ENCODE data around the gene GHRH.
A peak's percentile ranks its signal among the peaks of the same experiment; 100 is the strongest.

GHRH gene, protein sequence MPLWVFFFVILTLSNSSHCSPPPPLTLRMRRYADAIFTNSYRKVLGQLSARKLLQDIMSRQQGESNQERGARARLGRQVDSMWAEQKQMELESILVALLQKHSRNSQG

GRCh38 chr20:37261714-37262113 is at the start of gene GHRH:
Gene GHRH (minus strand): TSS chr20:37261814. CDS start chr20:37256889, 4,925 bp downstream.
- DNase-seq: no peak

- DNase-seq: no peak
These were observed 49.3 kb upstream of the GHRH start for GRCh38 chr20:37310951-37311350.

GRCh38 chr20:37309936-37310590 is 48.4 kb upstream of the GHRH start:
- no peak for DNase-seq

- no peak for DNase-seq
These were observed 47.7 kb upstream of the GHRH start for GRCh38 chr20:37309290-37309689.

DNA sequence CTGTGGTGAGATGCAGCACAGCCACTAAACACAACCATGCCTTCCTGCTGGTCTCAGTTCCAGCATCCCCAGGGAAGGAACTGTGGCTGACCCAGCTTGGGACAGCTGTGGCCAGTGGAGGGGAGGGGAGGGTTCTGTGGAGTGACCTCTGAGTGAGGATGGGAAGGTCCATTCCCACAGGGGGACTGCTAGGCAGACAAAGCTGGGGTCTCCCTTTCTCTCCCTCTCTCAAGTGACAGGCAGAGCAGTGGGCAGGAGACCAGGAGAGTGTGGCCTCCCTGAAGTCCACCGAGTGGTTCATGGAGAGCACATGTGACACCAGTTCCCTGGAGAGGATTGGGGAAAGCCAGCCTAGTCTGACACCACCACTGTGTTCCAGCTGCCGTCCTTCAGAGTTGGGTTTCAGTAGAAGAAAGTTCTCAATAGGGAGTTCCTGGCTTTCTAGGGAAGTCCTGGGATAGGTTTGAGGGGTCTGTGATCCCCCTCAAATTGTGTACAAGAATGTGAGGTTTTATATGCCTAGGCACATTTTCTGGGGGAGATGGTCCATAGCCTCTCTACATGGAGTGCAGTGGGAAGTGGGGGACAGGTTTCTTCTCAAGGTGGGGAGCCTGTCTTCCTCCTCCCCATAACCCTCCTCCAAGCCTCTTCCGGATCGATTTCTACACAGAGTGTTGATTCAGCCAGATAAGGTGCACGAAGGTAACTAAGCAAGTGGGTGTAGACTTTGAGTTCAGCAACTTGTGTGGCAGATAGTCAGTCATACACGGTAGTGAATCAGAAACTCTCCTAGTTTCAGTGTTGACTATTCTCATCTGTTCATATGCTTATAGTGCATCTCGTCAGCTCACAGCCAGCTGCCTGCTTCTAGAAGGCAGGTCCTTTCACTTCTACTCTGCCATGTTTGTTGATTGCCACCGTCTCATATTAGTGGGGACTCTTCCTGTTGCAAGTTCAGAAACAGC is 46.8 kb upstream of the GHRH start:
- DNase-seq: no peak

GRCh38 chr20:37305839-37306238 is 44.2 kb upstream of the GHRH start:
- DNase-seq: no peak

DNA sequence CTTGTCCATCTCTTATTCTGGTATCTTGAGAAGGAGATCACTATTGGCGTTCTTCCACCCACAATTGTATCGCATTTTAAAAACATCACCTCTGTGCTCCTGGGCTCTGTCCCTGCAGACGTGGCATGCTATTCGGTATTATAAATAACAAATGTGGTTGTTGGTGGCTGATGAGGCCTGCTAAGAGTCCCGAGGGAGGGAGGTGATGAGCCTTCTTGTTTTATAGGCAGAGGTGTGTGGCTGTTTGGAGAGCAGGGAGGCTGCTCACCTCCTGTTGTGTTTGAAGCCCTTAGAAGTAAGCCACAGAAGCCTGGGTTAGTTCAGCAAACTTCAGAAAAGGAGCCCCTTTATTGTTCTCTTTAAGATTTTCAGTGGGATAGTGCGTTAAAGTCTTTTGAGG is 43.5 kb upstream of the GHRH start:
- DNase-seq: no peak

DNA sequence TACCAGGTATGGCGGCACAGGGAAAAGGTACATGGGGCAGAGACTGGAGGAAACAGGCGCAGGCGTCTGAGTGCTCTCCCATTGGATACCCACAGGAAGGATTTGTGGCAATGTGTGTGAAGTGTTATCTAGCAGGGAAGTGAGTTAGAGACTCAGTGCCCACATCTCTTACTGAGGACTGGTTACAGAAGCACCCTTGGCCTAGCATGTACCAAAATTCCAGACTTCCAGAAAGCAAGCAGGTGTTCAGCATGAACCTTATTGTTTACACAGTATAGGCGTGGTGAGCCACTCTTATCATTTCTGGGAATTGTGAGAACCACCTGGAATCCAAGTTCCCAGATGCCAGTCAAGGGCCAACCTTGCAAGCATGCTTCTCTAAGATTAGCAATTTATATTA is 42.0 kb upstream of the GHRH start:
- no peak for DNase-seq

DNA sequence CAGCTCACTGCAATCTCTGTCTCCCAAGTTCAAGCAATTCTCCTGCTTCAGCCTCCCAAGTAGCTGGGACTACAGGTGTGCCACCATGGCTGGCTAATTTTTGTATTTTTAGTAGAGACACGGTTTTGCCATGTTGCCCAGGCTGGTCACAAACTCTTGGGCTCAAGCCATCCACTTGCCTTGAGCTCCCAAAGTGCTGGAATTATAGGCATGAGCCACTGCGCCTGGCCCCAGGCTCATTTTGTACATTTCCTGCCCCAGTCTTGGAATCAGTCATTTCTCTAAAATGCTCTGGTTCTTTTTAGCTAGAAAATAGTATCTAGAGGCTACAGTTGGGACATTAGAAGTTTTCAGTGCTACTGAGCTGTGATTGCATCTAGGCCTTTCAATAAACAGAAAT is 41.4 kb upstream of the GHRH start:
- DNase-seq: no peak

- DNase-seq: no peak
These were observed 39.9 kb upstream of the GHRH start for GRCh38 chr20:37301558-37301957.

GRCh38 chr20:37301120-37301519 is 39.5 kb upstream of the GHRH start:
- no peak for DNase-seq

DNA sequence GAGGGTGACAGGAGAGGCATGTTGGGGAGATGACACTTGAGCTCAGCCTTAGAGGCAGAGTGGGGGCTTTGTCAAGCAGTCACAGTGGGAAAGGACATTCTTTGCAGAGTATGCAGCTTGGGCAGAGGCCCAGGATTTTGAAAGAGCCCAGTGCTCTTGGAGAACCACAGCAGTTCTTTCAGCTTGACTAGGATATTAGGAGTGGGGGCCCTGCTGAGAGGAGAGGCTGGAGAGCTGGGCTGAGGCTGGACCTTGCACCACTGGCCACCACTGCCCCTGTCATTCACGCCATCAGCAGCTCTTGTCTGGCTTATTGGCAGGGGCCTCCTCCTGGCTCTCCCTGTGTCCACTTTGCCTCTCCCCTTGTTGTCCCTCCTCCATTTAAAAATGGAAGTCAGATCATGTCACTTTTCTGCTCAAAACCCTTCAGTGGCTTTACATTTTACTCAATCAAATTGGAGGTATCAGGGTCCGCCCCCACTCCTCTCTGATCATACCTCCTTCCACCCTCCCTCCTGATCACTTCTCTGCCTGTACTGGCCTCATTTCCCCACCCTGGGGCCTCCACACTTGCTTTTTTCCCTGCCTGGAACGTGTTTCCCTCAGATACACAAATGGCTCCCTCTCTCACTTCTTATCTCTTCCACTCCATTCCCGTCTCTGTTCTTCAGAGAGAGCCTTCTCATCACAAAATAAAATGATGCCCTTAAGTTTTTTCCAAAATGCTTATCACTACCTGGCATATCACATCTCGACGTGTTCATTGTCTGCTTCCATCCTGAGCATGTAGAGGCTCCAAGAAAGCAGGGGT is 38.3 kb upstream of the GHRH start:
- DNase-seq: no peak

DNA sequence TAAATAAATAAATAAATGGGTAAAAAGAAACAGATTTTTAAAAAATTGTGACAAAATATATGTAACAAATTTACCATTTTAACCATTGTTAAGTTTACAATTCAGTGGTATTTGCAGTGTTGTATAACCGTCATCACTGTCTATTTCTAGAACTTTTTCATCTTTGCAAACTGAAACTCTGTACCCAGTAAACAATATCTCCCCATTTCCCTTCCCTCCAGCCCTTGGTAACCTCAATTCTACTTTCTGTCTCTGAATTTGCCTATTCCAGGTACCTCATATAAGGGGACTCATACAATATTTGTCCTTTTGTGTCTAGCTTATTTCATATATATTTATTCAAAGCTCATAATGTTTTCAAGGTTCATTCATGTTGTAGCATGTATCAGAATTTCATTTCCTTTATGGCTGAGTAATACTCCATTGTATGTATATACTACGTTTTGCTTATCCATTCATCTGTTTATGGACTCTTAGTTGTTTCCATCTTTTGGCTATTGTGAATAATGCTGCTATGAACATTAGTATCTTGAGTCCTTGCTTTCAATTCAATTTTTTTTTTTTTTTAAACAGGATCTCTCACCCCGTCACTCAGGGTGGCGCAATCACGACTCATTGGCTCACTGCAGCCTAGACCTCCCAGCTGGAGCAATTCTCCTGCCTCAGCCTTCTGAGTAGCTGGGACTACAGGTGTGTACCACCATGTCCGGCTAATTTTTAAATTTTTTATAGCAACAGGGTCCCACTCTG is 36.8 kb upstream of the GHRH start:
- no peak for DNase-seq

- DNase-seq: no peak
These were observed 35.6 kb upstream of the GHRH start for GRCh38 chr20:37297066-37297736.

GRCh38 chr20:37296371-37296770 is 34.8 kb upstream of the GHRH start:
- DNase-seq: no peak

DNA sequence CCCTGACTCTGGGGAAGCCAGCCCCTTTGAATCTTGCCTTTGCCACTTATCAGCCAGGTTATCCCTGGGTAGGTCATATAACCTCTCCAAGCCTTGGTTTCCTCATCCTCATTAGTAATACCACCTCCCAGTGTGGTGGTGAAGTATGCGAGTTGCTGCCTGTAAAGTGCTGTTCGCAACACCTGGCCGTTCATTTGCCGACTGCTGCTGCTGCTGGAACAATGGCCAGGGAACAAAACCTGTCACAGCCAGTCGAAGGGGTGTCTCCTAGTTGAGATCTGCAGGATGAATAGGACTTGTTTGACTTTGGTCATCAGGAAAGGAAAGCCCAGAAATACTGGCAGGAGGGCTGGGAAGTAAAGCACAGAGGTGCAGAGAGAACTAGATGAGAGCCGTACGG is 34.0 kb upstream of the GHRH start:
- peak; percentile 61 for DNase-seq

DNA sequence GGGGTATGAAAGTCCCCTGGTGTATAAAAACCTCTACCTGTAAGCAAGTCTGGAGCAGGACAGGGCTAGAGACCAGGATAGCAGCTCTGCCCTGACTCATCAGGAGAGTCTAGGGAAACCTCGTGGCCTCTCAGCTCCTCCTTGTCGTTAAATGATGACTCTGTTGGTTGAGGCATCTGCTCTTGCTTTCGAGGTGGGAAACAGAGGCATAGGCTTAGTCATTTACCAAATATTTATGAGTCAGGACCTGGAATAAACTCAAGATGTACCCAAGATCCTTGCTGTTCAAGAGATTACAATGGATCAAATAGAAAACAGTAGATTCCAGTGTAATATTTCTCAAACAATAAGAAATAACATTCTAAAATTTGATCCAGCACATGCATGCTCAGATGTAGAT is 33.4 kb upstream of the GHRH start:
- DNase-seq: no peak

DNA sequence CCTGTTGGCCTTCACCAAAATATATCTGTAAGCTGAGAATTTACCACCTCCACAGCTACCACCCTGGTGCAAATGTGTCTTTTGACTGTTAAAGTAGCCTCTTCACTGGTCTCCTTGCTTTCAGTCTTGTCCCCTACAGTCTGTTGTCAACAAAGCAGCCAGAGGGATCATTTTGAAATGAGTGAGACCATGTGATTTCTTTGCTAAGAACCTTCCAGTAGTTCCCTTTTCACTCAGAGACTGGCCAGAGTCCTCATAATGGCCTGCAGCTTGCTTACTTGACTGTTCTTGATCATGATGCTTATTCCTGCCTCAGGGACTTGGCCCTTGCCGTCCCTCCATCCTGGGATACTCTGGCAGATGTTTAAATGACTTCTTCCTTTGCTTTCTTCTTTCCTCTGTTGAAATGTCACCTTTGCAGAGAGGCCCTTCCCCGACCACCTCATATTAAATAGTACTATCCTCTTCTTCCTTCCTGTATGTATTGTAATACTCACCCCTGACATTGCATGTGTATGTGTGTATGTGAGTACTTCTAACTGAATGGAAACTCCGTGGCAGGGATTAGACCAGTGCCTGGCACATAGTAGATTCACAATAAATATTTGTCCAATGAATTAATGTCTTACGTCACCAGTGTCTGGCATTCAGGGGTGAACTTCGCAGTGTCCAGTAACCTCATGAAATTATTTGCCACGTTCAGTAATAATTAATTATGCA is 32.8 kb upstream of the GHRH start:
- DNase-seq: no peak

- no peak for DNase-seq
These were observed 31.8 kb upstream of the GHRH start for GRCh38 chr20:37293301-37293943.

GRCh38 chr20:37291724-37292126 is 30.1 kb upstream of the GHRH start:
- no peak for DNase-seq

Measured in NCI-H1092 treated with DMSO at 0.1 percent for 48 hours (cell line).